ENCODE data around the gene C1RL.

DNA sequence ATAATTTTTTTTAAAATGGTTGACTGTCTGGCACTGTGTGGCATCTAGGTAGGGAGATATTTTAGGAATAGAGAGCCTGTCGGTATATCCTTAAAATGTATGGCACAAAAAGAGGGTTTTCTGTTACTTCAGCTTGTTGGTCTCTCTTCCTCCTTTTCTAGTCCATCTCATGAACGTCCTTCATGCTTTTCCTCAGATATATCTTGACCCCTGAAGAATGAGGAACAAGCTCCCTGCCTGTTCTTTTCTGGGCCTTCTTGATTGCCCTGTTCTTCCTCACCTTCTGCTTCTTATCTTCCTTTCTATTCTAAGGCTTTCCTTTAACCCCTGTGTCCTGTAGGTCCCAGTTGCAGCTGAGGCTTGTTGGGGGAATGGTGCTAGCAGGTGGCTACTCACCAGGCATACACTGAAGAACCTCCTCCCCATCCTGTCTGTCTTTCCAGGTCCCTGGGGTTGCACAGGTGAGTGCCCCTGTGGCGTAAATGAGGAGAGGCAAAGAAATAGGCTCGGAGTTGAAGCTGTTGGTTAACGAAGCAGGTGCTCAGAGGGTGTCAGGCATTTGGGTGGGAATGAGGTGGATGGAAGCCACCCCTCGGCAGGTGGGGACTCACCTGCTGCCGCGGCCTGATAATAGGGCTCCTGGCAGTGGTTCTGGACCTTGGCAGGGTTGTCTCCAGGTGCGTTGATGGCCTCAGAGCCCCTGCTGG is 9.6 kb downstream of the C1RL start:
- TF ChIP-seq, protein P1, sequence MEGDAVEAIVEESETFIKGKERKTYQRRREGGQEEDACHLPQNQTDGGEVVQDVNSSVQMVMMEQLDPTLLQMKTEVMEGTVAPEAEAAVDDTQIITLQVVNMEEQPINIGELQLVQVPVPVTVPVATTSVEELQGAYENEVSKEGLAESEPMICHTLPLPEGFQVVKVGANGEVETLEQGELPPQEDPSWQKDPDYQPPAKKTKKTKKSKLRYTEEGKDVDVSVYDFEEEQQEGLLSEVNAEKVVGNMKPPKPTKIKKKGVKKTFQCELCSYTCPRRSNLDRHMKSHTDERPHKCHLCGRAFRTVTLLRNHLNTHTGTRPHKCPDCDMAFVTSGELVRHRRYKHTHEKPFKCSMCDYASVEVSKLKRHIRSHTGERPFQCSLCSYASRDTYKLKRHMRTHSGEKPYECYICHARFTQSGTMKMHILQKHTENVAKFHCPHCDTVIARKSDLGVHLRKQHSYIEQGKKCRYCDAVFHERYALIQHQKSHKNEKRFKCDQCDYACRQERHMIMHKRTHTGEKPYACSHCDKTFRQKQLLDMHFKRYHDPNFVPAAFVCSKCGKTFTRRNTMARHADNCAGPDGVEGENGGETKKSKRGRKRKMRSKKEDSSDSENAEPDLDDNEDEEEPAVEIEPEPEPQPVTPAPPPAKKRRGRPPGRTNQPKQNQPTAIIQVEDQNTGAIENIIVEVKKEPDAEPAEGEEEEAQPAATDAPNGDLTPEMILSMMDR (IDR thresholded peaks at IDR 0.05) = no peak
- TF ChIP-seq EP300 (IDR thresholded peaks at IDR 0.05) (no peak), POLR2A (IDR thresholded peaks at IDR 0.05) (no peak)
